Spleen (tissue), 7 donors: Measurements from ENCODE around the gene ZDHHC14.

ENCODE experiments used
- POLR2A ChIP-seq, 3 donors: fragments of 450-650 bp; IDR thresholded peaks; one replicate each; pipeline ENCODE4 v1.5.1; 2017; ENCODE audit warnings: antibody characterized with exemption in 3 of 3, mild to moderate bottlenecking in 1 of 3
- POLR2AphosphoS5 ChIP-seq, 3 donors: sonication (generic); formaldehyde crosslinking; IDR thresholded peaks; one replicate each; pipeline ENCODE4 v1.5.1; 2017; ENCODE audit warnings: antibody characterized with exemption in 3 of 3
- TF ChIP-seq, protein P1 (sequence below), 11 experiments: fragments of 200-600 bp in 7 of 11; fragments of 450-650 bp in 4 of 11; sonication (generic) in 4 of 11; IDR thresholded peaks in 8 of 11; conservative IDR thresholded peaks in 3 of 11; 1 replicate in 7 of 11; 2 replicates in 4 of 11; pipeline versions ENCODE4 v1.4.0 to v1.8.0; 2016 to 2021; ENCODE audit warnings: antibody characterized with exemption in 11 of 11, inconsistent platforms in 4 of 11, mild to moderate bottlenecking in 1 of 11
- donor health status: DM: no; HTN: no; CAD: no; lungs with moderate emphysema.
- donor health status: DM: no; HTN: no; CAD: no.
- donor health status: DM: no; HTN: no; CAD: no.

DNA sequence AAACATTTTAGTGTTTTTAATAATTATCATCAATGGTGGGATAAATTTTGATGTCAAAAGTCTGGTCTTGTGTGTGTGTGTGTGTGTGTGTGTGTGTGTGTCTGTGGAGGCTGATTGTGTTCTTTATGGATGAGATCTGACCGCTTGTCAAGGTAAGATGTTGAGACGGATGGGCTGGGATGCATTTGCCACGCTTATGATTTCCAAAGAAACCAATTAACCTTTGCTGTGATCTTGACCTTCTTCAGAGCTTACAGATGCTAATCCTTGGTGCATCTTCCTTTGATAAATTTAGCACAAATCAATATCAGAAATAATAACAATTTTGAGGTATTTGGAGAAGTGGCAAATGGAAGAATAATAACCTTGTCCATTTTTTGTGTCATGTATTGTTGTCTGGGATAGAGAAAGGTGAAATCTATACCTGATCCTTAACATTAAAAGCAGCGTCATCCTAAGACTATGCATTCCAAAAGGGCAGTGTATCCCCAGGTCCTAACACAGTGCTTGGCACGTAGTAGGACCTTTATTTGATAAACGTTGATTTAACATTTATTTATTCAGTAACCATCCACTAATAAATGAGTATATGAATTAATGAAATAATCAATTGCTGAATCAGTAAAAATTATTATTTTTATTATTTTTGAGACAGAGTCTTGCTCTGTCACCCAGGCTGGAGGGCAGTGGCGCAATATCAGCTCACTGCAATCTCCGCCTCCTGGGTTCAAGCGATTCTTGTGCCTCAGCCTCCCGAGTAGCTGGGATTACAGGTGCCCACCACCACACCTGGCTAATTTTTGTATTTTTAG lies 70.1 kb downstream of the ZDHHC14 start:
- TF ChIP-seq POLR2A (IDR thresholded peaks at IDR 0.05) (no peak), POLR2AphosphoS5 (IDR thresholded peaks at IDR 0.05) (no peak)
- TF ChIP-seq, protein P1, sequence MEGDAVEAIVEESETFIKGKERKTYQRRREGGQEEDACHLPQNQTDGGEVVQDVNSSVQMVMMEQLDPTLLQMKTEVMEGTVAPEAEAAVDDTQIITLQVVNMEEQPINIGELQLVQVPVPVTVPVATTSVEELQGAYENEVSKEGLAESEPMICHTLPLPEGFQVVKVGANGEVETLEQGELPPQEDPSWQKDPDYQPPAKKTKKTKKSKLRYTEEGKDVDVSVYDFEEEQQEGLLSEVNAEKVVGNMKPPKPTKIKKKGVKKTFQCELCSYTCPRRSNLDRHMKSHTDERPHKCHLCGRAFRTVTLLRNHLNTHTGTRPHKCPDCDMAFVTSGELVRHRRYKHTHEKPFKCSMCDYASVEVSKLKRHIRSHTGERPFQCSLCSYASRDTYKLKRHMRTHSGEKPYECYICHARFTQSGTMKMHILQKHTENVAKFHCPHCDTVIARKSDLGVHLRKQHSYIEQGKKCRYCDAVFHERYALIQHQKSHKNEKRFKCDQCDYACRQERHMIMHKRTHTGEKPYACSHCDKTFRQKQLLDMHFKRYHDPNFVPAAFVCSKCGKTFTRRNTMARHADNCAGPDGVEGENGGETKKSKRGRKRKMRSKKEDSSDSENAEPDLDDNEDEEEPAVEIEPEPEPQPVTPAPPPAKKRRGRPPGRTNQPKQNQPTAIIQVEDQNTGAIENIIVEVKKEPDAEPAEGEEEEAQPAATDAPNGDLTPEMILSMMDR (IDR thresholded peaks at IDR 0.05 in 8 of 11, conservative IDR thresholded peaks at IDR 0.05 in 3 of 11), result no peak
